Fibroblast of skin of back (primary cell): ENCODE data around the gene CHST5.
"Not testable (repeated sequence)": the region's sequence is repeated elsewhere in the genome, so short reads cannot be mapped to it uniquely, and the experiment has no call there.

ENCODE experiments used
- DNase-seq: peaks from one replicate; pipeline ENCODE4 v3.0.0-alpha.2; 2013

Gene CHST5

GRCh38 chr16:75503801-75504200 lies 32.1 kb downstream of the CHST5 start:
- DNase-seq = no peak

GRCh38 chr16:75502916-75503605 lies 32.8 kb downstream of the CHST5 start:
- no peak for DNase-seq

GRCh38 chr16:75501820-75502219 lies 34.1 kb downstream of the CHST5 start:
- peak; percentile 45 for DNase-seq

- no peak for DNase-seq
Measured at GRCh38 chr16:75501359-75501758, 34.5 kb downstream of the CHST5 start.

- not testable (repeated sequence) for DNase-seq
Measured at GRCh38 chr16:75498605-75499322, 37.1 kb downstream of the CHST5 start.

- no peak for DNase-seq
Measured at GRCh38 chr16:75497558-75497957, 38.4 kb downstream of the CHST5 start.

GRCh38 chr16:75495076-75495674 lies 40.7 kb downstream of the CHST5 start, which contains the start of gene CHST6:
Gene CHST6, minus strand, starts transcription at chr16:75495441. Its CDS starts 15,613 bp downstream, at chr16:75479828.
- peak; percentile 29 for DNase-seq

- no peak for DNase-seq
Measured at GRCh38 chr16:75494661-75495075, 41.2 kb downstream of the CHST5 start.

GRCh38 chr16:75494184-75494583 lies 41.7 kb downstream of the CHST5 start:
- no peak for DNase-seq

GRCh38 chr16:75491876-75492275 lies 44.0 kb downstream of the CHST5 start:
- no peak for DNase-seq

GRCh38 chr16:75488322-75488721 lies 47.6 kb downstream of the CHST5 start:
- DNase-seq = no peak

GRCh38 chr16:75486676-75487313 lies 49.1 kb downstream of the CHST5 start:
- no peak for DNase-seq

- no peak for DNase-seq
Measured at GRCh38 chr16:75486014-75486675, 49.8 kb downstream of the CHST5 start.

GRCh38 chr16:75485230-75486013 lies 50.5 kb downstream of the CHST5 start:
- no peak for DNase-seq

GRCh38 chr16:75483222-75483621 lies 52.7 kb downstream of the CHST5 start:
- DNase-seq = no peak

- no peak for DNase-seq
Measured at GRCh38 chr16:75482434-75483205, 53.3 kb downstream of the CHST5 start.

GRCh38 chr16:75481475-75481874 lies 54.4 kb downstream of the CHST5 start:
- DNase-seq = no peak

- DNase-seq = no peak
Measured at GRCh38 chr16:75479421-75479990, 56.4 kb downstream of the CHST5 start.
